Suprapubic skin (tissue), 4 donors: ENCODE data around the gene MTHFD2.

Experiments used
- CTCF ChIP-seq, 2 donors: fragments of 200-600 bp in 1 of 2; fragments of 450-650 bp in 1 of 2; sonication (generic) in 1 of 2; IDR thresholded peaks; one replicate each; pipeline ENCODE4 v1.5.1; 2016 to 2019; ENCODE audit warnings: antibody characterized with exemption in 2 of 2, mild to moderate bottlenecking in 1 of 2, moderate library complexity in 1 of 2
- EP300 ChIP-seq: sonication (generic); formaldehyde crosslinking; IDR thresholded peaks from one replicate; pipeline ENCODE4 v1.6.1; 2017; ENCODE audit warnings: antibody characterized with exemption
- POLR2A ChIP-seq, 2 donors: fragments of 450-650 bp; IDR thresholded peaks; one replicate each; pipeline ENCODE4 v1.6.1; 2017; ENCODE audit warnings: antibody characterized with exemption in 2 of 2, mild to moderate bottlenecking in 2 of 2, moderate library complexity in 2 of 2
- POLR2AphosphoS5 ChIP-seq, 3 donors: sonication (generic); formaldehyde crosslinking; IDR thresholded peaks; one replicate each; pipeline ENCODE4 v1.6.1; 2017; ENCODE audit warnings: antibody characterized with exemption in 3 of 3

- TF ChIP-seq CTCF (IDR thresholded peaks at IDR 0.05) (no peak), POLR2A (IDR thresholded peaks at IDR 0.05) (no peak), EP300 (no peak), POLR2AphosphoS5 (IDR thresholded peaks at IDR 0.05) (no peak)
These were observed 44.1 kb downstream of the MTHFD2 start for GRCh38 chr2:74242354-74243071.
